Vagina (tissue), 2 donors: ENCODE results near the gene PRPF6.

ENCODE experiments used
- CTCF ChIP-seq, 3 experiments: fragments of 450-650 bp in 2 of 3; fragments of 200-600 bp in 1 of 3; sonication (generic) in 1 of 3; IDR thresholded peaks; one replicate each; pipeline ENCODE4 v1.5.1; 2017 to 2019; ENCODE audit warnings: antibody characterized with exemption in 3 of 3, mild to moderate bottlenecking in 2 of 3, moderate library complexity in 2 of 3
- POLR2A ChIP-seq, 2 donors: fragments of 450-650 bp; IDR thresholded peaks; one replicate each; pipeline ENCODE4 v1.6.1; 2017; ENCODE audit warnings: antibody characterized with exemption in 2 of 2, mild to moderate bottlenecking in 2 of 2, moderate library complexity in 2 of 2
- POLR2AphosphoS5 ChIP-seq, 2 donors: sonication (generic); formaldehyde crosslinking; IDR thresholded peaks; one replicate each; pipeline ENCODE4 v1.9.0; 2017; ENCODE audit warnings: antibody characterized with exemption in 2 of 2, mild to moderate bottlenecking in 2 of 2, low read depth in 1 of 2; ENCODE audit not compliant: insufficient read depth in 1 of 2

GRCh38 chr20:63940472-63941266, 40.3 kb upstream of the PRPF6 start:
- TF ChIP-seq CTCF (IDR thresholded peaks at IDR 0.05) (no peak), POLR2A (IDR thresholded peaks at IDR 0.05) (no peak), POLR2AphosphoS5 (IDR thresholded peaks at IDR 0.05; ENCODE audit: insufficient read depth in 1 of 2, low read depth in 1 of 2) (no peak)
